ENCODE measurements around the gene PPA2. TPM values are rescaled to one million over a fixed set of nuclear protein-coding genes. Genes with fewer than 3 reads are reported as not detected.

PPA2 gene
- total and polyA plus RNA-seq, 10 of the 15 experiments (the other 5 are each of a cell fraction or from before 2014, with no cell fraction given), result 93.8 to 293 (median 146) TPM

- Histone ChIP-seq H4K20me1 (ENCODE audit: control insufficient read depth, insufficient read depth) (no peaks in the 10 kb centered on the region), H2AFZ (ENCODE audit: control insufficient read depth, low read depth, low read length) (no peak overlapping the region), H3K36me3 (ENCODE audit: control insufficient read depth in 2 of 2, insufficient read depth in 2 of 2, low read length in 1 of 2) (no peaks in the 10 kb centered on the region), H3K27ac (ENCODE audit: control insufficient read depth, insufficient read depth) (no peak overlapping the region), H3K9me3 (replicated peaks; ENCODE audit: control insufficient read depth, insufficient read depth, low read length) (no peaks in the 10 kb centered on the region; the same call in 2 of the 3 replicates), H3K4me2 (ENCODE audit: control insufficient read depth, insufficient read depth) (no peak overlapping the region), H3K9ac (ENCODE audit: control insufficient read depth, insufficient read depth, low read length) (no peak overlapping the region), H3K27me3 (replicated peaks in 1 of 2; ENCODE audit: control insufficient read depth in 2 of 2, insufficient read depth in 2 of 2, low read length in 1 of 2) (no peaks in the 10 kb centered on the region), H3K4me3 (no peak overlapping the region), H3K79me2 (ENCODE audit: control insufficient read depth, insufficient read depth, low read length) (no peaks in the 10 kb centered on the region), H3K4me1 (ENCODE audit: control insufficient read depth, insufficient read depth, low read length) (no peaks in the 10 kb centered on the region)
- in situ Hi-C loops (cut with MboI), result no loop called here
- POLR2A ChIA-PET, result interaction anchor here (0.5 kb wide), 1 partner anchor 168 kb away, joined by 5 read pairs; no protein-coding TSS in a partner anchor
- intact Hi-C loops (cut with micrococcal nuclease; ENCODE audit: unreplicated experiment), result no loop called here
- RAD21 ChIA-PET (ENCODE audit: unreplicated experiment), result interaction anchor here (1.4 to 2.2 kb wide), 2 partner anchors 26 to 172 kb away, joined by 6 to 9 read pairs; no protein-coding TSS in a partner anchor
- CTCF ChIA-PET, result interaction anchor here (0.8 to 2.6 kb wide), 10 partner anchors 16 to 224 kb away, joined by 3 to 14 read pairs (median 4); partner anchors contain the start of gene PPA2
- DNase-seq (ENCODE audit: low read depth, low spot score), result no peak
- no TSS peak for BruUV-seq (replicated peaks)
- no peak for FAIRE-seq
- TF ChIP-seq, protein P1, sequence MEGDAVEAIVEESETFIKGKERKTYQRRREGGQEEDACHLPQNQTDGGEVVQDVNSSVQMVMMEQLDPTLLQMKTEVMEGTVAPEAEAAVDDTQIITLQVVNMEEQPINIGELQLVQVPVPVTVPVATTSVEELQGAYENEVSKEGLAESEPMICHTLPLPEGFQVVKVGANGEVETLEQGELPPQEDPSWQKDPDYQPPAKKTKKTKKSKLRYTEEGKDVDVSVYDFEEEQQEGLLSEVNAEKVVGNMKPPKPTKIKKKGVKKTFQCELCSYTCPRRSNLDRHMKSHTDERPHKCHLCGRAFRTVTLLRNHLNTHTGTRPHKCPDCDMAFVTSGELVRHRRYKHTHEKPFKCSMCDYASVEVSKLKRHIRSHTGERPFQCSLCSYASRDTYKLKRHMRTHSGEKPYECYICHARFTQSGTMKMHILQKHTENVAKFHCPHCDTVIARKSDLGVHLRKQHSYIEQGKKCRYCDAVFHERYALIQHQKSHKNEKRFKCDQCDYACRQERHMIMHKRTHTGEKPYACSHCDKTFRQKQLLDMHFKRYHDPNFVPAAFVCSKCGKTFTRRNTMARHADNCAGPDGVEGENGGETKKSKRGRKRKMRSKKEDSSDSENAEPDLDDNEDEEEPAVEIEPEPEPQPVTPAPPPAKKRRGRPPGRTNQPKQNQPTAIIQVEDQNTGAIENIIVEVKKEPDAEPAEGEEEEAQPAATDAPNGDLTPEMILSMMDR (IDR thresholded peaks at IDR 0.05 in 2 of 3, conservative IDR thresholded peaks at IDR 0.05 in 1 of 3; ENCODE audit: control insufficient read depth in 2 of 3, extremely low read depth in 1 of 3, insufficient read depth in 1 of 3, low read depth in 3 of 3, low read length in 3 of 3), result no peak
- ATAC-seq, result no peak
- SMC1A ChIA-PET (ENCODE audit: uncharacterized antibody, unreplicated experiment), result interaction anchor here (1.0 to 2.0 kb wide), 3 partner anchors 13 to 219 kb away, joined by 3 to 9 read pairs (median 3); no protein-coding TSS in a partner anchor
- 20% methylated on average over 3 of the region's 3 CpGs for WGBS (ENCODE audit: insufficient coverage, insufficient replicate concordance, low lambda C conversion rate, missing lambda C conversion rate)
These were observed 21.8 kb upstream of the PPA2 start for GRCh38 chr4:105495667-105496066.

DNA sequence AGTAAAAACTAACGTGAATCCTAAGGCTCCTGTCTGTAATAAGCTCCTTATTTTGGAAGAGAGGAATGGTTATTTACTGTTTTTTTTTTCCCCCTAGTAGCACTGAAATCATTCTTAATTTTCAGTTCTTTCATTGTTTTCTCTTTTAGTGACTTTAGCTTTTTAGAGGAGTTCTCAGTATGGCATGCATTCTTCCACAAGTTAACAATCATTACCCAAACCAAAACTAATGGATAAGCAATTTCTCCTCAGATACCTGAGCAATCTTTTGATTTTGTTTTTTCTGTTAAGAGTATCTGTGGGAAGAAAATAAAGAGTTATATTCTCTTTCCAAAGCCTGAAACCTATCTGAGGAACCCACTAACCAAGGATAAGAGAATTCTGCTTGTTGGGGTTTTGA, 16.7 kb upstream of the PPA2 start:
- H3K27me3 ChIP-seq (replicated peaks in 1 of 2; ENCODE audit: control insufficient read depth in 2 of 2, insufficient read depth in 2 of 2, low read length in 1 of 2), result no peaks in the 10 kb centered on the region
- H3K36me3 ChIP-seq (ENCODE audit: control insufficient read depth in 2 of 2, insufficient read depth in 2 of 2, low read length in 1 of 2), result no peaks in the 10 kb centered on the region
- ChIA-PET RAD21 (ENCODE audit: unreplicated experiment) (no interaction called here), SMC1A (ENCODE audit: uncharacterized antibody, unreplicated experiment) (interaction anchor here (0.5 to 0.6 kb wide), 2 partner anchors 230 to 343 kb away, joined by 3 to 4 read pairs; no protein-coding TSS in a partner anchor), CTCF (no interaction called here), POLR2A (no interaction called here)
- no peak overlapping the region for H3K27ac ChIP-seq (ENCODE audit: control insufficient read depth, insufficient read depth)
- in situ Hi-C loops (cut with MboI), result no loop called here
- H4K20me1 ChIP-seq (ENCODE audit: control insufficient read depth, insufficient read depth), result no peaks in the 10 kb centered on the region
- ATAC-seq, result no peak
- H3K4me2 ChIP-seq (ENCODE audit: control insufficient read depth, insufficient read depth), result no peak overlapping the region
- DNase-seq (ENCODE audit: low read depth, low spot score), result no peak
- no peak overlapping the region for H3K4me3 ChIP-seq
- no peak overlapping the region for H2AFZ ChIP-seq (ENCODE audit: control insufficient read depth, low read depth, low read length)
- no peak for TF ChIP-seq MLLT1 (IDR thresholded peaks at IDR 0.05)
- no peak for TF ChIP-seq NRF1 (conservative IDR thresholded peaks at IDR 0.05; ENCODE audit: low read depth, low read length)
- TF ChIP-seq, protein P2, sequence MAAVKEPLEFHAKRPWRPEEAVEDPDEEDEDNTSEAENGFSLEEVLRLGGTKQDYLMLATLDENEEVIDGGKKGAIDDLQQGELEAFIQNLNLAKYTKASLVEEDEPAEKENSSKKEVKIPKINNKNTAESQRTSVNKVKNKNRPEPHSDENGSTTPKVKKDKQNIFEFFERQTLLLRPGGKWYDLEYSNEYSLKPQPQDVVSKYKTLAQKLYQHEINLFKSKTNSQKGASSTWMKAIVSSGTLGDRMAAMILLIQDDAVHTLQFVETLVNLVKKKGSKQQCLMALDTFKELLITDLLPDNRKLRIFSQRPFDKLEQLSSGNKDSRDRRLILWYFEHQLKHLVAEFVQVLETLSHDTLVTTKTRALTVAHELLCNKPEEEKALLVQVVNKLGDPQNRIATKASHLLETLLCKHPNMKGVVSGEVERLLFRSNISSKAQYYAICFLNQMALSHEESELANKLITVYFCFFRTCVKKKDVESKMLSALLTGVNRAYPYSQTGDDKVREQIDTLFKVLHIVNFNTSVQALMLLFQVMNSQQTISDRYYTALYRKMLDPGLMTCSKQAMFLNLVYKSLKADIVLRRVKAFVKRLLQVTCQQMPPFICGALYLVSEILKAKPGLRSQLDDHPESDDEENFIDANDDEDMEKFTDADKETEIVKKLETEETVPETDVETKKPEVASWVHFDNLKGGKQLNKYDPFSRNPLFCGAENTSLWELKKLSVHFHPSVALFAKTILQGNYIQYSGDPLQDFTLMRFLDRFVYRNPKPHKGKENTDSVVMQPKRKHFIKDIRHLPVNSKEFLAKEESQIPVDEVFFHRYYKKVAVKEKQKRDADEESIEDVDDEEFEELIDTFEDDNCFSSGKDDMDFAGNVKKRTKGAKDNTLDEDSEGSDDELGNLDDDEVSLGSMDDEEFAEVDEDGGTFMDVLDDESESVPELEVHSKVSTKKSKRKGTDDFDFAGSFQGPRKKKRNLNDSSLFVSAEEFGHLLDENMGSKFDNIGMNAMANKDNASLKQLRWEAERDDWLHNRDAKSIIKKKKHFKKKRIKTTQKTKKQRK (IDR thresholded peaks at IDR 0.05; ENCODE audit: low read depth, low read length), result no peak
- TF ChIP-seq ZZZ3 (IDR thresholded peaks at IDR 0.05; ENCODE audit: control insufficient read depth, insufficient read length, low read depth), result no peak
- H3K9me3 ChIP-seq (replicated peaks; ENCODE audit: control insufficient read depth, insufficient read depth, low read length), result no peaks in the 10 kb centered on the region
- intact Hi-C loops (cut with micrococcal nuclease; ENCODE audit: unreplicated experiment), result no loop called here
- H3K79me2 ChIP-seq (ENCODE audit: control insufficient read depth, insufficient read depth, low read length), result no peaks in the 10 kb centered on the region
- no peak overlapping the region for H3K9ac ChIP-seq (ENCODE audit: control insufficient read depth, insufficient read depth, low read length)
- no TSS peak for BruUV-seq (replicated peaks)
- WGBS (ENCODE audit: insufficient coverage, insufficient replicate concordance, low lambda C conversion rate, missing lambda C conversion rate), result 0% methylated on average over 1 of the region's 1 CpG
- no peak for FAIRE-seq
- H3K4me1 ChIP-seq (ENCODE audit: control insufficient read depth, insufficient read depth, low read length), result no peaks in the 10 kb centered on the region

Measured in GM12878 (cell line).